Neural progenitor cell (in vitro differentiated cells): ENCODE data around the gene RALGAPB.

ENCODE experiments used
- EZH2 ChIP-seq: fragments of 200-600 bp; sonication (generic); IDR thresholded peaks from 2 replicates; pipeline ENCODE4 v1.6.1; 2017; ENCODE audit warnings: antibody characterized with exemption, mild to moderate bottlenecking, moderate library complexity
- TF ChIP-seq, protein P1 (sequence below): fragments of 200-600 bp; sonication (generic); IDR thresholded peaks from 2 replicates; pipeline ENCODE4 v1.5.1; 2017; ENCODE audit warnings: antibody characterized with exemption, mild to moderate bottlenecking

DNA sequence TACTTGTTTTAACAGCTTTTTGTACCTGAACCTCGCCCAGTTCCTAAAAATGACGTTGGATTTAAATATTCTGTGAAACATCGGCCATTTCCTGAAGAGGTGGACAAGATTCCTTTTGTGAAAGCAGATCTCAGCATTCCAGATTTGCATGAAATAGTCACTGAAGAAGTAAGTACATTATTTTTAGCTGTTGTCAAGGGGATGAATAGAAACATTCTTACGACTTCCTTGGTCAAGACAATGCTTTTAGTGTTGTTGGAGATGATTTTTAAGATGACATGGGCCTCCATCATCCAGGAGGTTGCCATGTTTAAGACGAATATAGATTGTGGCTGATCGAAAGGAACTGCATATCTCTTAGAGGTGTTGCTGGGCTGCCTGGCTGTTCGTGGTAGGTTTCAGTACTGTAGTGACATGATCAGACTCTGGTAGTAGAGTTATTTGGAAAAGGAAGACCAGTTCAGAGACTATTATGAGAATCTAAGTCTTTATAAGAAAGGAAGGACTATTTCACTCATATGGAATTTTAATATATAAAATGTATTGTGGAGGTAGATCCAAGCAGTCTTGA lies 78.5 kb downstream of the RALGAPB start:
- TF ChIP-seq, protein P1, sequence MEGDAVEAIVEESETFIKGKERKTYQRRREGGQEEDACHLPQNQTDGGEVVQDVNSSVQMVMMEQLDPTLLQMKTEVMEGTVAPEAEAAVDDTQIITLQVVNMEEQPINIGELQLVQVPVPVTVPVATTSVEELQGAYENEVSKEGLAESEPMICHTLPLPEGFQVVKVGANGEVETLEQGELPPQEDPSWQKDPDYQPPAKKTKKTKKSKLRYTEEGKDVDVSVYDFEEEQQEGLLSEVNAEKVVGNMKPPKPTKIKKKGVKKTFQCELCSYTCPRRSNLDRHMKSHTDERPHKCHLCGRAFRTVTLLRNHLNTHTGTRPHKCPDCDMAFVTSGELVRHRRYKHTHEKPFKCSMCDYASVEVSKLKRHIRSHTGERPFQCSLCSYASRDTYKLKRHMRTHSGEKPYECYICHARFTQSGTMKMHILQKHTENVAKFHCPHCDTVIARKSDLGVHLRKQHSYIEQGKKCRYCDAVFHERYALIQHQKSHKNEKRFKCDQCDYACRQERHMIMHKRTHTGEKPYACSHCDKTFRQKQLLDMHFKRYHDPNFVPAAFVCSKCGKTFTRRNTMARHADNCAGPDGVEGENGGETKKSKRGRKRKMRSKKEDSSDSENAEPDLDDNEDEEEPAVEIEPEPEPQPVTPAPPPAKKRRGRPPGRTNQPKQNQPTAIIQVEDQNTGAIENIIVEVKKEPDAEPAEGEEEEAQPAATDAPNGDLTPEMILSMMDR = no peak
- TF ChIP-seq EZH2 = no peak
